HG02759 (cell line): ENCODE data around the gene N4BP3.
"Not testable (repeated sequence)": the region's sequence is repeated elsewhere in the genome, so short reads cannot be mapped to it uniquely, and the experiment has no call there.

Source experiments
- ATAC-seq: cut with Tn5 transposase; IDR thresholded peaks from one replicate; pipeline ENCODE4 v1.9.1; 2021; ENCODE audit warnings: mild to moderate bottlenecking, moderate library complexity; ENCODE audit not compliant: unreplicated experiment

N4BP3 gene

GRCh38 chr5:178121391-178122276 lies 8.3 kb downstream of the N4BP3 start:
- ATAC-seq = no peak

- ATAC-seq = no peak
Observed at GRCh38 chr5:178122346-178122745, 9.0 kb downstream of the N4BP3 start.

- no peak for ATAC-seq
Observed at GRCh38 chr5:178123094-178123965, 10.0 kb downstream of the N4BP3 start.

- ATAC-seq = no peak
Observed at GRCh38 chr5:178123966-178124925, 10.9 kb downstream of the N4BP3 start.

- no peak for ATAC-seq
Observed at GRCh38 chr5:178125253-178125906, 12.0 kb downstream of the N4BP3 start.

- ATAC-seq = no peak
Observed at GRCh38 chr5:178126556-178126955, 13.2 kb downstream of the N4BP3 start.

- not testable (repeated sequence) for ATAC-seq
Observed at GRCh38 chr5:178127300-178128009, 14.1 kb downstream of the N4BP3 start.

GRCh38 chr5:178129296-178129695 lies 16.0 kb downstream of the N4BP3 start:
- ATAC-seq = no peak

- ATAC-seq = not testable (repeated sequence)
Observed at GRCh38 chr5:178130234-178130575, 16.9 kb downstream of the N4BP3 start.

- ATAC-seq = peak; percentile 88
Observed at GRCh38 chr5:178130576-178131445, 17.5 kb downstream of the N4BP3 start, which contains the start of gene RMND5B. TSS of gene RMND5B (plus strand) at chr5:178131014. CDS start at chr5:178138120, 7,106 bp downstream.

GRCh38 chr5:178131446-178131996 lies 18.2 kb downstream of the N4BP3 start:
- no peak for ATAC-seq

GRCh38 chr5:178136990-178137389 lies 23.7 kb downstream of the N4BP3 start:
- no peak for ATAC-seq

- no peak for ATAC-seq
Observed at GRCh38 chr5:178137991-178138390, 24.7 kb downstream of the N4BP3 start.

- no peak for ATAC-seq
Observed at GRCh38 chr5:178141550-178141949, 28.2 kb downstream of the N4BP3 start.

GRCh38 chr5:178142642-178143041 lies 29.3 kb downstream of the N4BP3 start:
- no peak for ATAC-seq

- no peak for ATAC-seq
Observed at GRCh38 chr5:178143246-178143645, 29.9 kb downstream of the N4BP3 start.

GRCh38 chr5:178143901-178144300 lies 30.6 kb downstream of the N4BP3 start:
- no peak for ATAC-seq
